ENCODE data around the gene BHLHA15.

The BHLHA15 gene

DNA sequence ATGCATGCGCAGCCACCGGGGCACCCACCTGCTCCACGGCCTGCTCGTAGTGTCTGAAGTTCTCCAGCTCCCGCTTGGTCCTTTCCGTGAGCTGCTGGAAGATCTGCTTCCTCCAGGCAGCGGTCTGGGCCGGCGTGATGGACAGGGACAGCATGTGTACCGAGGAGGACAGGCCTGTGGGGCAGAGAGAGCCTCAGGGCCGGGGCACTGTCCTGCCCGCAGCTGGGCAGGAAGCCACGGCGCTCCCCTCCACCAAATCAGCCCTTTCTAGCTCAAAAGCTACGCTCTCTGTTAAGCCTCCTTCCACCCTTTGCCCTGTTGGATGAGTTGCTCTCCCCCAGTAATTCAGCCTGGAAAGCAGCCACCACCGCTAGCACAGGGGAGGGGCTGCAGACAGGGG is 21.6 kb downstream of the BHLHA15 start:
- Histone ChIP-seq H3K9me3 (no peaks in the 10 kb centered on the region), H3K4me3 (ENCODE audit: low read depth in 1 of 2, low read length in 1 of 2) (no peak overlapping the region), H3K4me1 (ENCODE audit: control insufficient read depth in 1 of 2, insufficient read depth in 1 of 2, low read depth in 1 of 2, low read length in 1 of 2) (no peaks in the 10 kb centered on the region), H3K27me3 (no peaks in the 10 kb centered on the region), H3K36me3 (peaks cover 90% of the 10 kb centered on the region), H3K27ac (no peak overlapping the region)
- TF ChIP-seq, protein P1, sequence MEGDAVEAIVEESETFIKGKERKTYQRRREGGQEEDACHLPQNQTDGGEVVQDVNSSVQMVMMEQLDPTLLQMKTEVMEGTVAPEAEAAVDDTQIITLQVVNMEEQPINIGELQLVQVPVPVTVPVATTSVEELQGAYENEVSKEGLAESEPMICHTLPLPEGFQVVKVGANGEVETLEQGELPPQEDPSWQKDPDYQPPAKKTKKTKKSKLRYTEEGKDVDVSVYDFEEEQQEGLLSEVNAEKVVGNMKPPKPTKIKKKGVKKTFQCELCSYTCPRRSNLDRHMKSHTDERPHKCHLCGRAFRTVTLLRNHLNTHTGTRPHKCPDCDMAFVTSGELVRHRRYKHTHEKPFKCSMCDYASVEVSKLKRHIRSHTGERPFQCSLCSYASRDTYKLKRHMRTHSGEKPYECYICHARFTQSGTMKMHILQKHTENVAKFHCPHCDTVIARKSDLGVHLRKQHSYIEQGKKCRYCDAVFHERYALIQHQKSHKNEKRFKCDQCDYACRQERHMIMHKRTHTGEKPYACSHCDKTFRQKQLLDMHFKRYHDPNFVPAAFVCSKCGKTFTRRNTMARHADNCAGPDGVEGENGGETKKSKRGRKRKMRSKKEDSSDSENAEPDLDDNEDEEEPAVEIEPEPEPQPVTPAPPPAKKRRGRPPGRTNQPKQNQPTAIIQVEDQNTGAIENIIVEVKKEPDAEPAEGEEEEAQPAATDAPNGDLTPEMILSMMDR (IDR thresholded peaks at IDR 0.05) = no peak

DNA sequence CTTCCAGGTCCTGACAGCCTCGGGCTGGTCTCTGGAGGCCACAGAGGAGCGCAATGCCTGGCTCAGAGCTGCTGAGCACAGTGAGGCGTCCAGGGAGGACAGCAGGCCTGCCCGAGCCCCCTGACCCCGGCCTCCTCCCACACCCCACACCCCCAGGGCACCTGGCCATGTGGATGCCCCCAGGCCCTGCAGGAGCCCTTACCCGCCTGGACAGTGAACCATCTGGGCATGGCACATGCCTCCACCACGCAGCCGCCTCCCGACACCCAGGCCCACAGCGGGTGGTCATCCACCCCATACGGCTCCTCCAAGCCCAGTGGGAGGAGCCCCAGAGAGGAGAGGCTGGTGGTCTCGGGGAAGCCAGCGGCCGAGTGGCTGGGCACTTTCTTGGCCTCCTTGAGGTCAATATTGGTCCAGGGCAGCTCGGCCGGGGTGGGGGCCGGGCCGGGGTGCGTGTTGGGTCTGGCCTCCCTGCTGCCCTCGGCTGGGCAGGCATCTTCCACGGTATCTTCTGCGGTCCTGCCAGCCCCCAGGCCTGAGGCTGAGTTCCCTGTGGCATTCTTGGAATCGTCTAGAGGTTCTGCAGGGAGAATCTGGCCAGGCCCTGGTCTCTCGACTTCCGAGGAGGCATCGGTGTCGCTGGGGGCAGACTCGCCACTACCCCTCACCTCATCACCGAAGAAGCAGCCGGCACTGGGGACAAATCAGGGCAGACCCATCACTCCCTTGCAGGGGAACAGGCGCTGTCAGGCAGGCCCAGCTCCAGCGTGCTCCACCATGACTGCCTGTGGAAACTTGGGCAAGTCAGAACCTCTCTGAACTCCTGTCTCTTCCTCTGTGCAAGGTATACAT is 22.2 kb downstream of the BHLHA15 start:
- TF ChIP-seq, protein P1 (IDR thresholded peaks at IDR 0.05) = no peak
- H3K36me3 ChIP-seq = peaks cover 90% of the 10 kb centered on the region

DNA sequence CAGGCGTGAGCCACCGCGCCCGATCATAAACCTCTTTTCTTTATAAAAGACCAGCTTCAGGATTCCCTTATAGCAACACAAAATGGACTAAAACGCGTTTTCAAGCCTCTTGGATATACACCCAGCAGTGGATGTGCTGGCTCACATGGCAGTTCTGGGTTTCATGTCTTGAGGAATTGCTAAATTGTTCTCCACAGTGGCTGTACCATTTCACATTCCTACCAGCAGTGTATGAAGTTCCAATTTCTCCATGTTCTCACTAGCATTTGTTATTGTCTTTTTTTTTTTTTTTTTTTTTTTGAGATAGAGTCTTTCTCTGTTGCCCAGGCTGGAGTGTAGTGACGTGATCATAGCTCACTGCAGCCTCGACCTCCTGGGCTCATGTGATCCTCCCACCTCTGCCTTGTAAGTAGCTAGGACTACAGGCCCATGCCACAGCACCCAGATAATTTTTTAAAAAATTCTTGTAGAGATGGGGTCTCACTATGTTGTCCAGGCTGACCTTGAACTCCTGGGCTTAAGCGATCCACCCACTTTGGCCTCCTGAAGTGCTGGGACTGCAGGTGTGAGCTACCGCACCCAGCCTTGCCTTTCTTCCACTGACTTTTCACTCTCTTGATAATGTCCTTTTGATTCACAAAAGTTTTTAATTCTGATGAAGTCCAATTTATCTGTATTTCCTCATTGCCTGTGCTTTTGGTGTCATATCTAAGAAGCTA is 23.3 kb downstream of the BHLHA15 start:
- H3K4me3 ChIP-seq (ENCODE audit: low read depth in 1 of 2, low read length in 1 of 2) = no peak overlapping the region
- TF ChIP-seq, protein P1 (IDR thresholded peaks at IDR 0.05) = no peak
- H3K9me3 ChIP-seq = no peaks in the 10 kb centered on the region
- no peaks in the 10 kb centered on the region for H3K27me3 ChIP-seq
- peaks cover 90% of the 10 kb centered on the region for H3K36me3 ChIP-seq
- no peak overlapping the region for H3K27ac ChIP-seq
- H3K4me1 ChIP-seq (ENCODE audit: control insufficient read depth in 1 of 2, insufficient read depth in 1 of 2, low read depth in 1 of 2, low read length in 1 of 2) = no peaks in the 10 kb centered on the region

More for the DNA sequence above, 22.2 kb downstream of the BHLHA15 start:
- H3K9me3 ChIP-seq = no peaks in the 10 kb centered on the region
- no peaks in the 10 kb centered on the region for H3K4me1 ChIP-seq (ENCODE audit: control insufficient read depth in 1 of 2, insufficient read depth in 1 of 2, low read depth in 1 of 2, low read length in 1 of 2)
- H3K4me3 ChIP-seq (ENCODE audit: low read depth in 1 of 2, low read length in 1 of 2) = no peak overlapping the region
- no peak overlapping the region for H3K27ac ChIP-seq
- H3K27me3 ChIP-seq = no peaks in the 10 kb centered on the region

DNA sequence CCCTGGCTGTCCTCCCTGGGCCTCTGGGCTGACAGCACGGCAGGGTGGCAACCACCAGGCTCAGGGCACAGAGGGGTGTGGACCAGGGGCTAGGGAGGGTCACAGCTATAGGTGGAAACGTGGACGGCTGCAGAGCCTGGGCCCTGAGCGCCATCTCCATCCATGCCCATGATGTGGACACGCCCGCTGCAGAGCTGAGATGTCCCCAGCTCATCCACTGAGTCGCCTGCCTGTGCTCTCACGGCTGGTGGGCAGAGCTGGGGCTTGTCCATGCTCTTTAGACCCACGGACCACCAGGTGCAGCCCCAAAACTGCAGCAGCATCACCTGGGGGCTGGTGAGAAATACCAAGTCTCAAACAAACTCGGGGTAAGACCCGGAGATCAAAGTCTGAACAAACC is 24.7 kb downstream of the BHLHA15 start:
- Histone ChIP-seq H3K27ac (no peak overlapping the region), H3K4me3 (ENCODE audit: low read depth in 1 of 2, low read length in 1 of 2) (no peak overlapping the region), H3K27me3 (no peaks in the 10 kb centered on the region), H3K4me1 (ENCODE audit: control insufficient read depth in 1 of 2, insufficient read depth in 1 of 2, low read depth in 1 of 2, low read length in 1 of 2) (no peaks in the 10 kb centered on the region), H3K9me3 (no peaks in the 10 kb centered on the region), H3K36me3 (peaks cover 94% of the 10 kb centered on the region)
- TF ChIP-seq, protein P1 (IDR thresholded peaks at IDR 0.05) = no peak

DNA sequence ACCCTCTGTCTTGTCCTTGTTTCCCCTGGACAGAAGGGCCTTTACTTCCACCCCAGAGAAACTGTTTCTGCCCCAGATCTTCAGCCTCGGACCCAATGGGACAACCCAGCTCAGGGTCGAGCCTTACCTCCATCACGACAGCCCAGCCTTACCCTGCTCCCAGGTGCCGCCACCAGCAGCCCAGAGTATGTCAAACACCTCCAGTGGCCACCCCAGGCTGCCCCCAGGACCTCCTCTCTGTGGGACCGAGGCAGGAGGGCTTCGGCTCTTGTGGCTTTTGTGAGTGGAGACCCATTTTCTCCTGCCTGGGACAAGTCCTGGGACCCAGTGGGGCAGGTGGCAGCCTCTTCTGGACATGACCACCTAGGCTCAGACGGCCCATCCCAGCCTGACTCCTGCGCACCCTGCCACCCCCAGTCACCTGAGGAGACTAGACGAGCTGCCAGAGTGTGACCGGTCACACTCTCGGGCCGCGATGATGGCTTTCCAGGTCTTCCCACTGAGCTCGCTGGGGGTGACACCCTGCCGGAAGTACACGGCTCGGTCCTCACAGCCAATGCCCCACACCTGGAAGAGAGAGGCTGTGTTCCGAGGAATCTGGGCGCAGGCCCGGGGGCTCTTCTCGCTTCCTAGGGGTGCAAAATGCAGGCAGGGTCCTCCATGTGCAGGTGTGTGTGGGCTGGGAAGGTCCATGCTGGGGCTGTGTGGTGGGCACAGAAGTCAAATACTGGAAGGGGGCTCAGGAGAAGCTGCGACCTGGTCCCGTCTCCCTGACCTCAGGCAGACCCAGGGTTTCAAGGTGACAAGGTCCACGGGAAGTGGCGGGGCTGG is 25.3 kb downstream of the BHLHA15 start:
- no peaks in the 10 kb centered on the region for H3K9me3 ChIP-seq
- H3K27ac ChIP-seq = no peak overlapping the region
- no peak overlapping the region for H3K4me3 ChIP-seq (ENCODE audit: low read depth in 1 of 2, low read length in 1 of 2)
- H3K36me3 ChIP-seq = peaks cover 95% of the 10 kb centered on the region
- H3K27me3 ChIP-seq = no peaks in the 10 kb centered on the region
- TF ChIP-seq, protein P1 (IDR thresholded peaks at IDR 0.05) = no peak
- no peaks in the 10 kb centered on the region for H3K4me1 ChIP-seq (ENCODE audit: control insufficient read depth in 1 of 2, insufficient read depth in 1 of 2, low read depth in 1 of 2, low read length in 1 of 2)

Measured in neutrophil (primary cell).